ENCODE results near the gene ADGRV1.

The ADGRV1 gene

GRCh38 chr5:91170266-91170665, 611.7 kb downstream of the ADGRV1 start:
- no peak overlapping the region for H3K27ac ChIP-seq
- TF ChIP-seq ZFX (IDR thresholded peaks at IDR 0.05; ENCODE audit: borderline replicate concordance), result no peak
- TF ChIP-seq CTCF (IDR thresholded peaks at IDR 0.05), result no peak

- H3K27ac ChIP-seq, result no peak overlapping the region
- TF ChIP-seq ZFX (IDR thresholded peaks at IDR 0.05; ENCODE audit: borderline replicate concordance) (no peak), CTCF (IDR thresholded peaks at IDR 0.05) (no peak)
These were observed 612.7 kb downstream of the ADGRV1 start for GRCh38 chr5:91171322-91171721.

GRCh38 chr5:91174396-91174795, 615.8 kb downstream of the ADGRV1 start:
- H3K27ac ChIP-seq, result no peak overlapping the region
- no peak for TF ChIP-seq ZFX (IDR thresholded peaks at IDR 0.05; ENCODE audit: borderline replicate concordance)
- no peak for TF ChIP-seq CTCF (IDR thresholded peaks at IDR 0.05)

- no peak overlapping the region for H3K27ac ChIP-seq
- TF ChIP-seq CTCF (IDR thresholded peaks at IDR 0.05) (no peak), ZFX (IDR thresholded peaks at IDR 0.05; ENCODE audit: borderline replicate concordance) (no peak)
These were observed 617.1 kb downstream of the ADGRV1 start for GRCh38 chr5:91175708-91176107.

GRCh38 chr5:91176288-91177016, 617.9 kb downstream of the ADGRV1 start:
- no peak overlapping the region for H3K27ac ChIP-seq
- TF ChIP-seq ZFX (IDR thresholded peaks at IDR 0.05; ENCODE audit: borderline replicate concordance), result no peak
- no peak for TF ChIP-seq CTCF (IDR thresholded peaks at IDR 0.05)

GRCh38 chr5:91177085-91177484, 618.5 kb downstream of the ADGRV1 start:
- H3K27ac ChIP-seq, result no peak overlapping the region
- TF ChIP-seq ZFX (IDR thresholded peaks at IDR 0.05; ENCODE audit: borderline replicate concordance) (no peak), CTCF (IDR thresholded peaks at IDR 0.05) (no peak)

GRCh38 chr5:91177639-91178038, 619.0 kb downstream of the ADGRV1 start:
- TF ChIP-seq CTCF (IDR thresholded peaks at IDR 0.05) (no peak), ZFX (IDR thresholded peaks at IDR 0.05; ENCODE audit: borderline replicate concordance) (no peak)

More at GRCh38 chr5:91177639-91178038, 619.0 kb downstream of the ADGRV1 start:
- no peak overlapping the region for H3K27ac ChIP-seq

Measured in 22Rv1 (cell line).